HPDE6-E6E7 (cell line): ENCODE data around the gene WFS1.

Source experiments
- DNase-seq: peaks from one replicate; pipeline ENCODE4 v3.0.0; 2011; ENCODE audit warnings: missing footprints; ENCODE audit errors: extremely low spot score

Gene WFS1

DNA sequence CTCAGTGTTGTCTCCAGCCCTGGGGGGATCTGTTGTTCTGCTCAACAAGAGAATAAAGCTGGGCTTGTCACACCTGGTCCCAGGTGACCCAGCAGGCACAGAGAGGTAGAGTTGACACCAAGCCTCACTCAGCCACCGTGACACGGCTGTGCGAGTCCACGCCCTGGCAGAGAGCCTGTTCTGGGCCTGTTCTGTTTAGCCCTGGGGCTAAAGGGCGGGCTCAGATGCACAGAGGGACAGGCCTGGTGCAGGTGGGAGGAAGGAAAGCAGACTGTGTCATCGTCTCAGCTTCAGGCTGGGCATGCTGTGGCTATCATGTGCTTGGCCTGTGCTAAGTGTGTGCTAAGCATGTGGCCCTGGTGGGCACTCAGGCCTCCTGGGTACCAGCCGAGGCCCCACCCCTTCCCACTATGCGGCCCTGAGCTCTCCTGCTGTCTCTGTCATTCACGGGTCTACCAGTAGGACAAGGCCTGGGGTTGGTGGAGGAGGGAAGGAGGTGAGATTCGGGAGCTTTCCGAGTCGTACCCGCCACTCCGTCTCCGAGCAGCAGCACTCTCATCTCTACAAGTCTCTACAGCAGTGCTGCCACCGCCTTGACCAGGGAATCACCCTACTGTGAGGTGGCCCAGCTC, 10.8 kb downstream of the WFS1 start:
- DNase-seq: peak; percentile 42

DNA sequence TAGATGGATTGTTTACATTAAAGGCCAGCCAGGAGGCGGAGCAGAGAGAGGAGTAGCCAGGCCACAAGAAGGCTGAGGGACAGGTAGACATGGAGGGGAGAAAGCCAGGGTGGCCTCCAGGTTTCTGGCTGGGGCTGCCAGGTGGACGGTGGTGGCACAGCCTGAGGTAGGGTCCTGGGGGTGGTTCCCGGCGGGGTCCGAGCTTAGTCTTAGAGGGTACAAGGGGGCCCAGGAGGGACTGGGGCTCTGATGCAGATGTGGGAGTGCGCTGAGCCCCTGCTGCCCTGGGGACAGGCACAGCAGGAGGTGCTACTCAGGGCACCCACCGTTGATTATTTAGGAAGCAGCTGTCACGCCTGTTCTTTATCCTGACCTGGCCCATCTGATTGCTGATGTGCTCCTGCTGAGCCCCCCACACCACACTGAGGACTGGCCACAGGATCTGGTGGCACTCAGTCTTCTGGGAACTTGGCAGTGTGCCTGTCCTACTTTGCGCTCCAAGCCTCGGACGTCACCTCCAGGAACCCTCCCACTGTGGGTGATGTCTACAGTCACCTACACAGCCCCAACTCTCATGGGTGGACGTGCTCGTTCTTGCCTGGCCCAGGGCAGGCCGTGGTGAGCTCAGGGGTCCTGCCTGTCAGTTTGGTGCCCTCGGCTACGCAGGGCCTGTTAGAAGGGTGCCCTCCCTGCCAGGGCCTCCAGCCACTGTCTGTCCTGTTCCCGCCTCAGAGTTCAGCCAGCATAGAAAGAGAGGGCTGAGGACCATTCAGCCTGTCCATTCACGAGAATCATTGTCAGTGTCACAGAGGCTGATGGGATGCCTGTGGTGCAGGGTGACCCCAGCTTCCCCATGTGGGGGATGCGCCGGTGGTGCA, 12.0 kb downstream of the WFS1 start:
- no peak for DNase-seq

DNA sequence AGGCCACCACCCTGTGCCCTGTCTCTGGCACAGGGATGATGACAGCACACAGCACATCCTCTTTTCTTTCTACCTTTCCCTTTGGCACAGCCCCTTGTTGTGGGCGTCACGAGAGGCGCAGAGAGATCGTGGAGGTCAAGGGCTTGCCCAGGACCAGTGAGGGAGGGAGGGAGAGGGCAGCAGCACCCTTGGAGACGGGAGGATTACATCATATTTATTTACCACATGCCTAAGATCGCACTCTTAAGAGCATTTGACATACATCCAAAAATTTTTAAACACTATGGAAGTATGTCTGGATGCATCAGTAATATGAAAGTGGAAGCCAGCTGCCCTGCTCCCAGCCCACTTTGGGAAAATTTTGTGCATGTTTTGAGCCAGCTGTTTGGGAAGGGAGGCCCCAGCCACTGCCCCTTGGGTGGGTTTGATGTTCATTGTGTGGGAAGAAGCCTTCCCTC, 12.7 kb downstream of the WFS1 start:
- DNase-seq: no peak

DNA sequence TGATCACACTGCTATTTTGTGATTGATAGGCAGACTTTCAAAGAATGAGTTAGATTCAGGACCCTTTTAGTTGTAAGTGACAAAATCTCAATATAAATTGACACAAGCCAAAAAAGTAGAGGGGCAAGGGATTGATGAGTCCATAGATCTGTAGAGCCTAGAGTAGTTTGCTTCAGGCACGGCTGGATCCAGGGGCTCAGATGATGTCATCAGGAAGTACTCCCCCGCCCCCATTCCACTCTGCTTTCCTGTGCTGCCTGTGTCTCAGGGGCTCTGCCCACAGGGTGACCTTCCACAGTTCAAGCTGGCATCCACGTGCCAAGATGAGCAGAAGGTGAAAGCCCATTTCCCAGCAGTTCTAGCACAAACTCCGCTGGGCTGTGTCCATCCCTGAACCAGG, 13.6 kb downstream of the WFS1 start:
- no peak for DNase-seq

DNA sequence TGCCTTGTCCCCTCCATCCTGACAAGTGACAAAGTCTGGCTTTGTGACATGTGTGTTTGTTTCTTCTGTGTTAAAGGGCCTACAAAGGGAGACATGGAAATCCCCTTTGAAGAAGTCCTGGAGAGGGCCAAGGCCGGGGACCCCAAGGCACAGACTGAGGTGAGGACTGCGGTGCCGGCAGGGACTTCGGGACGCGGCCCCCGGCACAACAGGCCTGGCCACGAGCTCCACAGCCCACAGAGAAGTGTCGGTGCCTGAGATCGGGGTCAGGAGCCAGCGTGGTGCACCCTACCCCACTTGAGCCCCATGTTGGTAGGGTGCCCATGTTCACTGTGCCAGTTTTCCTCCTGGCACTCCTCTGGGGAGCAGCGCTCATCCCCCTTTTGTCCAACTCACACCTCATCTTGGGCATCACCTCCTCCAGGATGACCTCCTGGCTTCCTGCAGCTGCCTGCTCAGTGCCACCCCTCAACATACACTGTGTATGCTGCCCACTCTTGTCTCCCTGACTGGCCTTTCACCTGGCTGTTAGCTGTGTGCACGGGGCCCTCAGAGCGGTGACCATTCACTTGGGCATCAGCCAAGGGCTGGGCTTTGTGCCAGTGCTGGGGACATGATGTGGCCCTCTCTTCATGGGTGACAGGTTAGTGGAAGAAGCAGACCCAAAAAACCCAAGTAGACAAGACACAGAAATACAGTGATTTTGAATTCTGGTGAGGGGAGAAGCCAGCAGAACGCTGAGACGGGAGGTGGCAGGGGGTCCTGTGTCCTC, 17.6 kb downstream of the WFS1 start:
- no peak for DNase-seq

DNA sequence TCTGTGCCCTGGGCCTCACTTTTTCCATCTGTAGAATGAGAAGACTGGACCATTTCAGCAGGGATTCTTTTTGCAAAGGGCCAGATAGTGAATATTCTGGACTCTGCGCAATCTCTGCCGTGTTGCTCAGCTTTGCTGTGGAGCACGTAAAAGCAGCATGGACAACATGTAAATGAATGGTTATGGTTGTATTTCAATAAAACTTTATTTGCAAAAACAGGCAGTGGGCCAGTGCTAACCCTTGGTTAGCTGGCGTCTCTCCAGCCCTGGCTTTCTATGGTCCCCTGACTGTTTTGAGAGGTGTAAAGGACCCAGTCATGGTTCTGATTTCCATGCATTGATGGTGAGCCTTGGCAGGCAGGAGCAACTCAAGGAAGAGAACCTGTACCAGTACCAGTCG, 18.7 kb downstream of the WFS1 start:
- no peak for DNase-seq

DNA sequence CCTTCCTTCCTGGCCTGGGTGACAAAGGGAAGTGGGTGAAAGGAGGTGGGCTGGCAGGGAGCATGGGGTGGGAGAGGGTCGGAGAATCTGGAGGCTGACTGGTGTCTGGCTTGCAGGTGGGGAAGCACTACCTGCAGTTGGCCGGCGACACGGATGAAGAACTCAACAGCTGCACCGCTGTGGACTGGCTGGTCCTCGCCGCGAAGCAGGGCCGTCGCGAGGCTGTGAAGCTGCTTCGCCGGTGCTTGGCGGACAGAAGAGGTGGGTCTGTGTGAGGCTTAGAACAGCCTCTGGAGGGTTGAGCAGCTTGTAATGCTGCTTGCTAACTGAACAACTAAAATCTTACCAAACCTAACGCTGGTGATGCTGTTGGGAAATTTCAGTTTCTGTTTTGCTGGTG, 19.2 kb downstream of the WFS1 start:
- no peak for DNase-seq

DNA sequence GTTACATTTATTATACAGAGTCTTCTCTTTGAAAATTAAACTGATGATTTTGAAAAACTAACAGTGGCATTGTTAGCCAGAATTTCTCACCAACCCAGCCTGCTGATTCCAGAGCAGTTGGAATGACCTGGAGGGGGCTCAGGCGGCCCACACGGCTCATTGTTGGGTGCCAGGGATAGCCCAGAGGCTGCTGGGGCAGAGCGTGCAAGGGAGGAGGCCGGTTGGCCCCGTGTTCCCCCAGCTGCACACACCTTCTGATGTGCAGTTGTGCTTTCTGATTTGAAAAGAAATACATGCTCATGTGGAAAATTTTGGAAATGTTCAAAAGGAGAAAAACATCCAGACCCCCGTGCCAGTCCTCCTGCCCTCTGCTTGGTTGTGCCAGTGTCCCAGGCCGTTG, 20.6 kb downstream of the WFS1 start:
- DNase-seq: no peak

DNA sequence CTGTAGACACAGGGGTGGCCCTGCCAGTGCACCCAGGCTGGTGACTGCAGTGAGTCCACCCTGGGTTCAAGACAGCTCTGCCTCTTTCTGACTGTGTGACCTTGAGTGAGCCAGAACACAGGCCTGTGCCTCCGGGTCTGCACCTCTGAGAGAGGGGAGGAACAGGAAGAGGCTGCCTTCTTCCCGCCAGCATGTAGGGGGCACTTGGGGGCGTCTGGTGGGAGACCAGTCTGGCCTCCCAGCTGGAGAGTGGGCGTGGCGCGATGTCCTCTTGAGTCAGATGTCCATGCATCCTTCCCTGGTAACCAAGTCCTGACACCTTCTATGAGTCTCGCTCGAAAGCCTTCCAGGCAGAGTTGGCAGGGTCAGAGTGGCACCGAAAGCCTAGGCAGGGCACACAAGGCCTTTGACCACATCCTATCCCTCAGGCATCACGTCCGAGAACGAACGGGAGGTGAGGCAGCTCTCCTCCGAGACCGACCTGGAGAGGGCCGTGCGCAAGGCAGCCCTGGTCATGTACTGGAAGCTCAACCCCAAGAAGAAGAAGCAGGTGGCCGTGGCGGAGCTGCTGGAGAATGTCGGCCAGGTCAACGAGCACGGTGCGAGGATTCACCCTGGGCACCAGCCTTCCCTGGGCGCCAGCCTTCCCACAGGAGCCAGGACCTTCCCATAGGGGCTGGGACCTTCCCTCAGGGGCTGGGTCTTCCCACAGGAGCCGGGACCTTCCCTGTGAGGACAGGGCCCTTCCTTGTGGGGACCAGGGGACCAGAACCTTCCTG, 21.3 kb downstream of the WFS1 start:
- DNase-seq: no peak

DNA sequence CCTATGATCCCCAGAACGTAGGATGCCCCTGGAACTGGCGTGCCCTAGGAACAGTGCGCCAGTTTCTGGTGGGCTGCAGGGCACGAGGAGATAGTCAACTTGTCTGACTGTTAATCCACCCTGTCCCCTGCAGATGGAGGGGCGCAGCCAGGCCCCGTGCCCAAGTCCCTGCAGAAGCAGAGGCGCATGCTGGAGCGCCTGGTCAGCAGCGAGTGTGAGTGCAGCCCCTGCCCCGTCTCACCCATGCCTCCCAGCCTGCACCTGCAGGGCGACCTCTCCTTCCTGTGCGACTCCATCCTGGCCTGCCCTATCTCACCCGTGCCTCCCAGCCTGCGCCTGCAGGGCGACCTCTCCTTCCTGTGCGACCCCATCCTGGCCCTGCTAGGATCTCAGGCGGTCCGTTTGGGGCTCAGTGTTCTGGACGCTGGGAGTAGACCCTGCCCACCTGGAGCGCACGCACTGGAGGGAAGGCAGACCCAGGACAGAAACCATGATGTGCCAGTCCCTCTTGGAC, 22.2 kb downstream of the WFS1 start:
- DNase-seq: no peak

DNA sequence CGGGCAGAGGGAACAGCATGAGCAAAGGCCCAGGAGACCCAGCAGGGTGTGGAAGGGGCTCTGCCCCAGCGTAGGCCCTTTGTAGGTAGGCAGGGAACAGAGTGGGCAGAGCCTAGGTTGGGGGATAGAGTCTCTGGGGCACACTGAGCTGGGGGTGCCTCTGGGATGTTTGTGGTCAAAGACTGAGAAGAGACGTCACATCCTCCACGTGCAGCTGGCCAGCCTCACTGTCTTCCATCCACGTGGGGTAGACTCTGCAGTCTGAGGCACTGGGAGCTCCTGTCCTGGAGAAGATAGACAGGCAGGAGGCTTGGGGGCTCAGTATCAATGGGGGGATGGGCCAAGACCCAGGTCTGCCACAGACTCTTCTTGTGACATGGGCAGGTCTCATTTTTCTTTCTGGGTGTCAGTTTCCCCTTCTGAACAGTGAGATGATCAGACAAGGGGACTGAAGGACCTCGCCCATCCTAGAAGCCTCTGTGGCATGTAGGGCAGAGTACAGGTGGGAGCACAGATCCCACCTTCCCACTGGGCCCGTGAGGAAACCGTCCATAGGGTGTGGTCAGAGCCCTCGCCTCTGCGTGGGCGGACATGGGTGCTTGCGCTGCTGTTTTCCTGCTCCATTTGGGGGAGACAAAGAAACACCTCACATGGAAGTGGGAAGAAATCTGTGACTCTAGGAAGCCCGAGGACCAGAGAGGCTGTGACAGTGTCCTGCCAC, 22.9 kb downstream of the WFS1 start:
- DNase-seq: no peak

DNA sequence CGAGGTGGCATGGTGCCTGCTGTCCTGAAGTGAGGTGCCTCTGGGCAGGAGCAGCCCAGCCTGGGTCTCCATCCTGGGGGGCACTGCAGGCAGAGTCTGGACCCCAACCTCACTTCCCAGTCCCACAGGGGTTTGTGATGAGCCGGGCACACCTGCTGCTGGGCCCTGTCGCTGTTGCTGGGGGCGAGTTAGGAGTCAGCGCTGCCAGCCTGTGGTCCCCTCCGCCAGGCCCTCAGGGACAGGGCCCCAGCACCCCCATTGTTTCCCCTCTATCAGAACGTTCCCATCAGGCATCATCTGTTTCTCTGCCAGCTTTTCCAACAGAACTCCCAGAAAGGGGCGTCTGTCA, 23.4 kb downstream of the WFS1 start:
- no peak for DNase-seq

DNA sequence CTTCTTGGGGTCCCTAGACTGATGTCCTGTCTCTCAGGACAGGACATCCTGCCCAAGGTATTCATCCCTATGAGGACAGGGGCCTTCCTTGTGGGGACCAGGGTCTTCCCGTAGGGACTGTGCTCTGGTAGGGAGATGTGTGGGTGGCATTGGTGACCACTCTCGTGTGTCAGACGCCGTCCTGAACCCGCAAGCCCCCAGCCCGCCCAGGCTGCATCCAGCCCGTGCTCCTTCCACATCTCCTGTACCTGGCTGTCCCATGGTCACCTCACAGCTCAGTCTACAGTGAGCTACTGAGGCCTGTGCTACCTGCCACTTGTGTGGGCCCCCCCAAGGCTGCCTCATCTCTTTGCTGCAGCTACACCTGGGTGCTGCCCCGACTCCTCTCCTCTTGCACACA, 24.0 kb downstream of the WFS1 start:
- DNase-seq: no peak

DNA sequence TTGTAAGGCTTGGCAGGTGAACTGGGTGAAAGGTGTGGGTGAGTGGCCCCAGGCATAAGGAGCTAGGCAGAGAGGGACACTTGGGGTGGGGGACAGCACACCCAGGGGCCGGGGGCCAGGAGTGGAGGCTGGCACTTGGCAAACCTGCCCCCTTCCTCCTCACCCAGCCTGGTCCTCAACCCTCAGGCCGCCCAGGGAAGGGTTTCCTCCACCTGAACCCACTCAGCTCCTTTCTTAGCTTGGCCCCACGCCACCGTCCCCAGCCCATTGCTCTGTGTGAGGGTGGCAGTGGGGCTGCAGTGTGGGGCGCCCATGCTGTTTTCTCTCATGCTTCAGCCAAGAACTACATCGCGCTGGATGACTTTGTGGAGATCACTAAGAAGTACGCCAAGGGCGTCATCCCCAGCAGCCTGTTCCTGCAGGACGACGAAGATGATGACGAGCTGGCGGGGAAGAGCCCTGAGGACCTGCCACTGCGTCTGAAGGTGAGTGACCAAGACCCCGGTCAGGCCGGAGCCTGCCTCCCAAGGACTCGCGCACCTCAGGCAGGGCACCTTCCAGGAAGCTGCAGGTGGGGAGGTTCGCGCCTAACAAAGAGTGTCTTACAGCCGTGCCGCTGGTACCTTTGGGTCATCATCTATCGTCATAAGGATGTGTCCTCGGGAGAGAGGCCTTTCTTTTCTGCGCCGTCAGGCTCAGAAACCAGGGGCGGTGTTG, 25.2 kb downstream of the WFS1 start:
- no peak for DNase-seq

DNA sequence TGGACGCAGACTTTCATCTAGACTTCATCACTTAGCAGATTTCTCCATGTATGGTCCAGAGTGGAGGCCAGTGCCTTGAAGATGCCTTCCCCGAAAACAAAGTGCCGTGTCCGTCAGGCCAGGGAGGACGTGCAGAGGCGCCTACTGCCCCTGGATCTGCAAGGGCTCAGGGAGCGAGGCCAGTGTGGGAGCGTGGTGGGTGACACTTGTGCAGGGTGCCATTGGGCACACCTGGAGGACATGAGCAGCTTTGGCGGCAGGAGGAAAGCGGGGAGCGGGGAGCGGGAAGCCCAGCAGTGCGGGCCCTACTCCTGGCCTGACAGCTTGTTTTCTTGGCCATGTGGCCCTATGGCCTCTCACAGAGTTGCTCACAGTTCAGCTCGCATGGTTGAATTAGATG, 25.8 kb downstream of the WFS1 start:
- no peak for DNase-seq

DNA sequence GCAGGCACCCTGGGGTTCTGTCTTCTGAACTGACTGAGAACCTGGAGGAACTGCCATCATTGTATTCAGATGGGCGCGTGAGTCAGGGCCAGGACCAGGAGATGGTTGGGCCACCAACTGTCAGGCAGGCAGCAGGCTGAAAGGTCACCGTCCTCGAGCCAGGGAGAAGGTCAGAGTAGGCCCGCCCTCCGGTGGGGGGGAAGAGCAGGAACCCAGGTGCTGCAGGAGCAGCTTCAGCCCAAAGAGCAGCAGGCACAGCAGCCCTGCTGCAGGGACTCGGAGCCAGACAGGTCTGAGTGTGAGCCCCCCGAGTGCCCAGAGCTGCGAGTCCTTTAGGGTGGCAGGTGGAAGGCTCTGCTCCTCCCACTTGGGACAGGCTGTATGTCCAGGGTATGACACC, 26.4 kb downstream of the WFS1 start:
- no peak for DNase-seq

DNA sequence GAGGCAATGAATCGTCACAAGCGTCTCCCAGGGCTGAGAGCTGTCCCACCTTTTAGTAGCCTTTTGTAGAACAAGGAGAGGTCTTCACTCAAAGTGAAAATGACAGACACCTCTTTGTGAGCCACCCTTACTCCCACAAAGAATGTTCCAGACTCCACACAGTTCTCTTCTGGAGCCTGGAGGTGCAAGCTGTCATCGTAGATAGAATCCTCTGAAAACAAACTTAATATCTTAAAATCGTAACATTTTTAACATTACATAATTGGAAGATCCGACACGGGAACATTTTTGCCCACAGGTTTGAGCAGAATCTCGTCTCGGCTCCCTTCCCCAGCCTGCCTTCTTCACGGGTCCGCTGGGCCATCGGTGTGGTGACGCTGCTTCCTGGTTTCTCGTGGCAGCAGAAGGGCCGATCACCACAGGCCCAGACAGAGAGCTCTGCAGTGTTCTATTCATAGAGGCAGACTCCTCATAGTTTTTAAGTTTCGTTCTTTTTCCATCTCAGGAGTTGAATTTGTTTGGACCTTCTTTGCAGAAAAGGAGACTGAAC, 27.7 kb downstream of the WFS1 start:
- DNase-seq: no peak

DNA sequence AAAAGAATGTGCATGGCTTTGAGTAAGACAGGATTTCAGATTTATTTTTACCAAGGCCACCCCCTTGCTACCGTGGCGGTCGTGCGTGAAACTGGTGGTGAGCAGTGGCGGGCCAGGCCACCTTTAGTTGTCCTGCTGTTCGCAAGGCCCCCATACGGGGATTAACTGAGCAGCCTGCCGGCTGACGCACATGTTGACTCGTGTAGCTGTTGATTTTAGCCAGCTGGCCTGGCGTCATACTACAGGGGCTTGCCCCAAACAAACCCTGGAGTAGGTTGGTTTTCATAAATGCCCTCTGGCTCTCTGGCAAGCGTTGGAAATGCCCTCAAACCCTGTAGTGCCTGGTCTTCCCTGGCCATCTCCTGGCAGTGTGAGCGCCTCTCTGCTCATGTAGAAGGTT, 28.4 kb downstream of the WFS1 start:
- DNase-seq: no peak

DNA sequence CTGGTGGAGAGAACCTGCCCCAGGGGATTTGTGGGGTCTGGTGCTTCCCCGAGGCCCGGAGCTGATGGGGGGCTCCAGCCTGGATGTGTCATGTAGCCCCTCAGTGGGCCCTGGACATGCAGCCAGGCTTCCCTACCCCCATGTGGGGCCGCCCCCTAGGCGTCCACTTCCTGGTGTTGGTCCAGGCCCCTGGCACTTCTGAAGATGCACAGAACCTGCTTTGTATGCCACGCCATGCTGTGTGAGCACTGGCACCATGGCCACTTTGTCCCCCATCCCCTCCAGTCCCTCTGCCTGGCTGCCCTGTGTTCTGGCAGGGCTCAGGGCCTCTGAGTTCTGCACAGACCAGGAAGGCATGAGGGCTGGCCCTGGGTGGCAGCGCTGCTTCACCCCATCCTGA, 29.2 kb downstream of the WFS1 start:
- no peak for DNase-seq

DNA sequence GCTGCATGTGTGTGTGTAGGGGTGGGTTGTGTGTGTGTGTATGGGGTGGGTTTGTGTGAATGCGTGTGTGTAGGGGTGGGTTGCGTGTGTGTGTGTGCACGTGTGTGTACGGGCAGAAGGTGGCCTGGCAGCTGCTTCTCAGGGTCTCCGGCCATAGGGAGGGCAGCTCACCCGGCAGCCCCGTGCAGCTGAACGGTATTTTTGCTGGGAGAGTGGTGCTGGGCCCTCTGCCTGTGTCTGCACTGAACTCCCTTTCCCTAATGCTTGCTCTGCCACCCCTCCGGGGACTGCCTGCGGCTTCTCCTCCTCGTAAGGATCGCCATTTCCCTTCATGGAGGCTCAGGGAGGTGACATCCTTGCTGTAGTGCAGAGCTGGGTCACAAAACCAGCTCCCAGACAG, 30.2 kb downstream of the WFS1 start:
- no peak for DNase-seq
